DND-41 (cell line): ENCODE measurements around the gene BLOC1S4.
"Not testable (repeated sequence)": the region's sequence is repeated elsewhere in the genome, so short reads cannot be mapped to it uniquely, and the experiment has no call there.

Source experiments
- ATAC-seq: fragments of 200-7000 bp; cut with Tn5 transposase; 3 replicates; pipeline ENCODE4 v1.9.1; 2021; ENCODE audit warnings: low read depth; ENCODE audit not compliant: insufficient read depth
- DNase-seq: peaks from one replicate; pipeline ENCODE4 v3.0.0-alpha.2; 2020
- H2AFZ ChIP-seq: 2 replicates; pipeline ENCODE4 v1.6.0; 2012; ENCODE audit warnings: low read depth, low read length
- H3K27ac ChIP-seq: 2 replicates; pipeline ENCODE4 v1.5.1; 2012; ENCODE audit warnings: low read length, inconsistent platforms
- H3K27me3 ChIP-seq: fragments of 200-600 bp; sonication (generic); 2 replicates; pipeline ENCODE4 v1.6.0; 2012; ENCODE audit warnings: low read length, mild to moderate bottlenecking, inconsistent platforms; ENCODE audit not compliant: insufficient read depth, poor library complexity
- H3K36me3 ChIP-seq: 2 replicates; pipeline ENCODE4 v1.5.1; 2012; ENCODE audit warnings: low read length, inconsistent platforms; ENCODE audit not compliant: insufficient read depth
- H3K4me1 ChIP-seq: 2 replicates; pipeline ENCODE4 v1.5.1; 2012; ENCODE audit warnings: mild to moderate bottlenecking, low read length; ENCODE audit not compliant: insufficient read depth
- H3K4me2 ChIP-seq: 2 replicates; pipeline ENCODE4 v1.6.0; 2012; ENCODE audit warnings: mild to moderate bottlenecking, moderate library complexity, low read length, inconsistent platforms; ENCODE audit not compliant: insufficient read depth
- H3K4me3 ChIP-seq, 2 experiments: fragments of 200-600 bp in 1 of 2; shearing (Covaris generic) in 1 of 2; 2 replicates each; pipeline ENCODE4 v1.5.1; 2012 to 2016; ENCODE audit warnings: inconsistent platforms in 2 of 2, low read length in 2 of 2, mild to moderate bottlenecking in 2 of 2, low read depth in 1 of 2, moderate library complexity in 1 of 2
- H3K79me2 ChIP-seq: 2 replicates; pipeline ENCODE4 v1.6.0; 2012; ENCODE audit warnings: low read length, inconsistent platforms; ENCODE audit not compliant: insufficient read depth
- H3K9ac ChIP-seq: 2 replicates; pipeline ENCODE4 v1.6.0; 2012; ENCODE audit warnings: low read depth, mild to moderate bottlenecking, inconsistent platforms, low read length, moderate library complexity
- H3K9me3 ChIP-seq: 2 replicates; pipeline ENCODE4 v1.5.1; 2012; ENCODE audit warnings: low read length, moderate library complexity, mild to moderate bottlenecking, inconsistent platforms; ENCODE audit not compliant: insufficient read depth, severe bottlenecking
- H4K20me1 ChIP-seq: 2 replicates; pipeline ENCODE4 v1.6.0; 2012; ENCODE audit warnings: low read length; ENCODE audit not compliant: insufficient read depth
- CTCF ChIP-seq: IDR thresholded peaks from 2 replicates; pipeline ENCODE4 v1.5.1; 2012; ENCODE audit warnings: borderline replicate concordance, low read length, moderate library complexity, mild to moderate bottlenecking; ENCODE audit not compliant: poor library complexity, severe bottlenecking; ENCODE audit errors: extremely low read depth
- EZH2 ChIP-seq: IDR thresholded peaks from 3 replicates; pipeline ENCODE4 v1.6.1; 2012; ENCODE audit warnings: borderline replicate concordance, low read depth, mild to moderate bottlenecking, moderate library complexity, low read length, inconsistent platforms; ENCODE audit not compliant: severe bottlenecking

Gene BLOC1S4

GRCh38 chr4:6672131-6672530, 43.8 kb upstream of the BLOC1S4 start:
- H3K4me2 ChIP-seq: no peak overlapping the region
- DNase-seq: no peak
- no peak overlapping the region for H2AFZ ChIP-seq
- peaks cover 24% of the 10 kb centered on the region for H3K36me3 ChIP-seq
- no peak overlapping the region for H3K9ac ChIP-seq
- H3K4me1 ChIP-seq: peaks cover 34% of the 10 kb centered on the region
- peaks cover 28% of the 10 kb centered on the region for H4K20me1 ChIP-seq
- H3K27ac ChIP-seq: no peak overlapping the region
- ATAC-seq: no peak
- H3K9me3 ChIP-seq: no peaks in the 10 kb centered on the region
- TF ChIP-seq EZH2 (no peak), CTCF (no peak)
- H3K4me3 ChIP-seq: no peak overlapping the region
- peaks cover 32% of the 10 kb centered on the region for H3K79me2 ChIP-seq
- H3K27me3 ChIP-seq: no peaks in the 10 kb centered on the region

- DNase-seq, ATAC-seq, H3K27me3 ChIP-seq, H2AFZ ChIP-seq, H3K9me3 ChIP-seq, H3K9ac ChIP-seq: not testable (repeated sequence)
- Histone ChIP-seq H3K4me3 (peak overlapping the region in 1 of 2 experiments; percentile 81; a peak in 2 of 4 replicates), H3K36me3 (peaks cover 29% of the 10 kb centered on the region), H4K20me1 (peaks cover 33% of the 10 kb centered on the region), H3K4me1 (peaks cover 38% of the 10 kb centered on the region), H3K27ac (peak overlapping the region; percentile 65; the same call in 1 of the 2 replicates), H3K4me2 (peak overlapping the region; percentile 86; the same call in 1 of the 2 replicates), H3K79me2 (peaks cover 38% of the 10 kb centered on the region)
Measured at GRCh38 chr4:6672541-6673190, 43.3 kb upstream of the BLOC1S4 start.

GRCh38 chr4:6673191-6673659, 42.7 kb upstream of the BLOC1S4 start:
- H3K9me3 ChIP-seq, H3K27me3 ChIP-seq: not testable (repeated sequence)
- Histone ChIP-seq H3K4me2 (peak overlapping the region; percentile 86), H3K4me1 (peaks cover 38% of the 10 kb centered on the region), H3K4me3 (peak overlapping the region; percentile 22 to 81; a peak in 3 of 4 replicates), H4K20me1 (peaks cover 35% of the 10 kb centered on the region), H3K36me3 (peaks cover 31% of the 10 kb centered on the region), H3K27ac (peak overlapping the region; percentile 91), H3K9ac (peak overlapping the region; percentile 93), H3K79me2 (peaks cover 41% of the 10 kb centered on the region), H2AFZ (peak overlapping the region; percentile 75)
- DNase-seq: peak; percentile 84
- peak; percentile 64 for ATAC-seq

GRCh38 chr4:6673660-6674499, 42.1 kb upstream of the BLOC1S4 start:
- H3K79me2 ChIP-seq: peaks cover 47% of the 10 kb centered on the region
- TF ChIP-seq CTCF: peak; percentile 7
- no peak for TF ChIP-seq EZH2
- H3K9ac ChIP-seq: peak overlapping the region; percentile 93
- no peaks in the 10 kb centered on the region for H3K9me3 ChIP-seq
- H3K27ac ChIP-seq: peak overlapping the region; percentile 91
- peaks cover 34% of the 10 kb centered on the region for H3K36me3 ChIP-seq
- peak overlapping the region; percentile 80 to 81 for H3K4me3 ChIP-seq
- peak overlapping the region; percentile 75 for H2AFZ ChIP-seq
- ATAC-seq (peak; percentile 80), DNase-seq (peak; percentile 95)
- peaks cover 43% of the 10 kb centered on the region for H3K4me1 ChIP-seq
- H3K27me3 ChIP-seq: no peaks in the 10 kb centered on the region
- H4K20me1 ChIP-seq: peaks cover 41% of the 10 kb centered on the region
- H3K4me2 ChIP-seq: peak overlapping the region; percentile 86
